ENCODE results near the gene HSD17B12. TPM values are rescaled to one million over a fixed set of nuclear protein-coding genes. Genes with fewer than 3 reads are reported as not detected.

Gene HSD17B12
- total and polyA plus RNA-seq, 2 experiments from 2014 or later = 83.2 to 137 TPM

Small RNA genes lying within 50 kb of the gene (small RNA-seq; reads per million reads assigned to genes)
- not detected for gene PHBP2
- gene RPL23AP63 = not detected

Other genes with a start within 250 kb of the HSD17B12 start
- 22.0 and 27.2 TPM in 2 replicates for gene ALKBH3, start 200.1 kb downstream of the HSD17B12 start, total RNA-seq
- 18.2 and 23.8 TPM in 2 replicates for gene ALKBH3, start 200.1 kb downstream of the HSD17B12 start, polyA plus RNA-seq